ENCODE measurements around the gene MC1R. TPM values are rescaled to one million over a fixed set of nuclear protein-coding genes. Genes with fewer than 3 reads are reported as not detected.

The MC1R gene
- polyA plus RNA-seq, 1 donor = 9.4 TPM

GRCh38 chr16:89881368-89881730, 37.3 kb upstream of the MC1R start:
- Histone ChIP-seq H3K27me3 (ENCODE audit: control insufficient read depth, insufficient read depth, low read length) (no peaks in the 10 kb centered on the region), H3K36me3 (ENCODE audit: control insufficient read depth, insufficient read depth, low read length) (peaks cover 64% of the 10 kb centered on the region), H3K4me1 (ENCODE audit: control insufficient read depth, insufficient read depth, low read length) (no peaks in the 10 kb centered on the region), H3K27ac (ENCODE audit: low read length) (no peak overlapping the region), H3K9me3 (ENCODE audit: control insufficient read depth, low read depth, low read length) (no peaks in the 10 kb centered on the region), H3K4me3 (ENCODE audit: low read length) (no peak overlapping the region)
- DNase-seq = no peak
- WGBS (ENCODE audit: insufficient coverage, low lambda C conversion rate) = 93% methylated on average over 3 of the region's 6 CpGs

- Histone ChIP-seq H3K9me3 (ENCODE audit: control insufficient read depth, low read depth, low read length) (no peaks in the 10 kb centered on the region), H3K4me3 (ENCODE audit: low read length) (no peak overlapping the region), H3K36me3 (ENCODE audit: control insufficient read depth, insufficient read depth, low read length) (peaks cover 74% of the 10 kb centered on the region), H3K27ac (ENCODE audit: low read length) (no peak overlapping the region), H3K27me3 (ENCODE audit: control insufficient read depth, insufficient read depth, low read length) (no peaks in the 10 kb centered on the region), H3K4me1 (ENCODE audit: control insufficient read depth, insufficient read depth, low read length) (no peaks in the 10 kb centered on the region)
- no CpG with 5 or more reads among the region's 28 CpGs for WGBS (ENCODE audit: insufficient coverage, low lambda C conversion rate)
- DNase-seq = no peak
Observed at GRCh38 chr16:89883346-89884040, 35.2 kb upstream of the MC1R start.

- H3K27me3 ChIP-seq (ENCODE audit: control insufficient read depth, insufficient read depth, low read length) = no peaks in the 10 kb centered on the region
- H3K36me3 ChIP-seq (ENCODE audit: control insufficient read depth, insufficient read depth, low read length) = peaks cover 71% of the 10 kb centered on the region
- DNase-seq = no peak
- H3K4me3 ChIP-seq (ENCODE audit: low read length) = no peak overlapping the region
- H3K9me3 ChIP-seq (ENCODE audit: control insufficient read depth, low read depth, low read length) = no peaks in the 10 kb centered on the region
- no peak overlapping the region for H3K27ac ChIP-seq (ENCODE audit: low read length)
- no peaks in the 10 kb centered on the region for H3K4me1 ChIP-seq (ENCODE audit: control insufficient read depth, insufficient read depth, low read length)
- no CpG with 5 or more reads among the region's 8 CpGs for WGBS (ENCODE audit: insufficient coverage, low lambda C conversion rate)
Observed at GRCh38 chr16:89884041-89884421, 34.6 kb upstream of the MC1R start.

- DNase-seq = no peak
- H3K4me1 ChIP-seq (ENCODE audit: control insufficient read depth, insufficient read depth, low read length) = no peaks in the 10 kb centered on the region
- no peak overlapping the region for H3K4me3 ChIP-seq (ENCODE audit: low read length)
- H3K27ac ChIP-seq (ENCODE audit: low read length) = no peak overlapping the region
- no peaks in the 10 kb centered on the region for H3K9me3 ChIP-seq (ENCODE audit: control insufficient read depth, low read depth, low read length)
- 83% methylated on average over 1 of the region's 14 CpGs for WGBS (ENCODE audit: insufficient coverage, low lambda C conversion rate)
- H3K27me3 ChIP-seq (ENCODE audit: control insufficient read depth, insufficient read depth, low read length) = no peaks in the 10 kb centered on the region
- peaks cover 77% of the 10 kb centered on the region for H3K36me3 ChIP-seq (ENCODE audit: control insufficient read depth, insufficient read depth, low read length)
Observed at GRCh38 chr16:89887243-89887642, 31.4 kb upstream of the MC1R start.

GRCh38 chr16:89890200-89890599, 28.5 kb upstream of the MC1R start:
- H3K27ac ChIP-seq (ENCODE audit: low read length) = no peak overlapping the region
- H3K4me3 ChIP-seq (ENCODE audit: low read length) = no peak overlapping the region
- H3K9me3 ChIP-seq (ENCODE audit: control insufficient read depth, low read depth, low read length) = no peaks in the 10 kb centered on the region
- no peaks in the 10 kb centered on the region for H3K27me3 ChIP-seq (ENCODE audit: control insufficient read depth, insufficient read depth, low read length)
- peaks cover 78% of the 10 kb centered on the region for H3K36me3 ChIP-seq (ENCODE audit: control insufficient read depth, insufficient read depth, low read length)
- no peak for DNase-seq
- no peaks in the 10 kb centered on the region for H3K4me1 ChIP-seq (ENCODE audit: control insufficient read depth, insufficient read depth, low read length)
- WGBS (ENCODE audit: insufficient coverage, low lambda C conversion rate) = no CpG with 5 or more reads among the region's 9 CpGs

GRCh38 chr16:89890886-89891657, 27.6 kb upstream of the MC1R start:
- H3K27me3 ChIP-seq (ENCODE audit: control insufficient read depth, insufficient read depth, low read length) = no peaks in the 10 kb centered on the region
- H3K27ac ChIP-seq (ENCODE audit: low read length) = no peak overlapping the region
- H3K4me3 ChIP-seq (ENCODE audit: low read length) = no peak overlapping the region
- no peaks in the 10 kb centered on the region for H3K9me3 ChIP-seq (ENCODE audit: control insufficient read depth, low read depth, low read length)
- peaks cover 80% of the 10 kb centered on the region for H3K36me3 ChIP-seq (ENCODE audit: control insufficient read depth, insufficient read depth, low read length)
- H3K4me1 ChIP-seq (ENCODE audit: control insufficient read depth, insufficient read depth, low read length) = no peaks in the 10 kb centered on the region
- no CpG with 5 or more reads among the region's 16 CpGs for WGBS (ENCODE audit: insufficient coverage, low lambda C conversion rate)
- DNase-seq = no peak

GRCh38 chr16:89892055-89892630, 26.5 kb upstream of the MC1R start:
- no CpG with 5 or more reads among the region's 18 CpGs for WGBS (ENCODE audit: insufficient coverage, low lambda C conversion rate)
- no peaks in the 10 kb centered on the region for H3K9me3 ChIP-seq (ENCODE audit: control insufficient read depth, low read depth, low read length)
- no peak for DNase-seq
- no peak overlapping the region for H3K4me3 ChIP-seq (ENCODE audit: low read length)
- peaks cover 82% of the 10 kb centered on the region for H3K36me3 ChIP-seq (ENCODE audit: control insufficient read depth, insufficient read depth, low read length)
- no peaks in the 10 kb centered on the region for H3K27me3 ChIP-seq (ENCODE audit: control insufficient read depth, insufficient read depth, low read length)
- H3K4me1 ChIP-seq (ENCODE audit: control insufficient read depth, insufficient read depth, low read length) = no peaks in the 10 kb centered on the region
- no peak overlapping the region for H3K27ac ChIP-seq (ENCODE audit: low read length)

GRCh38 chr16:89892635-89893034, 26.0 kb upstream of the MC1R start:
- peaks cover 82% of the 10 kb centered on the region for H3K36me3 ChIP-seq (ENCODE audit: control insufficient read depth, insufficient read depth, low read length)
- H3K27ac ChIP-seq (ENCODE audit: low read length) = no peak overlapping the region
- DNase-seq = no peak
- no CpG with 5 or more reads among the region's 9 CpGs for WGBS (ENCODE audit: insufficient coverage, low lambda C conversion rate)
- H3K4me3 ChIP-seq (ENCODE audit: low read length) = no peak overlapping the region
- no peaks in the 10 kb centered on the region for H3K4me1 ChIP-seq (ENCODE audit: control insufficient read depth, insufficient read depth, low read length)
- no peaks in the 10 kb centered on the region for H3K9me3 ChIP-seq (ENCODE audit: control insufficient read depth, low read depth, low read length)
- H3K27me3 ChIP-seq (ENCODE audit: control insufficient read depth, insufficient read depth, low read length) = no peaks in the 10 kb centered on the region

- H3K4me1 ChIP-seq (ENCODE audit: control insufficient read depth, insufficient read depth, low read length) = no peaks in the 10 kb centered on the region
- H3K4me3 ChIP-seq (ENCODE audit: low read length) = no peak overlapping the region
- H3K36me3 ChIP-seq (ENCODE audit: control insufficient read depth, insufficient read depth, low read length) = peaks cover 87% of the 10 kb centered on the region
- H3K9me3 ChIP-seq (ENCODE audit: control insufficient read depth, low read depth, low read length) = no peaks in the 10 kb centered on the region
- no peak overlapping the region for H3K27ac ChIP-seq (ENCODE audit: low read length)
- no peak for DNase-seq
- no peaks in the 10 kb centered on the region for H3K27me3 ChIP-seq (ENCODE audit: control insufficient read depth, insufficient read depth, low read length)
- WGBS (ENCODE audit: insufficient coverage, low lambda C conversion rate) = no CpG with 5 or more reads among the region's 45 CpGs
Observed at GRCh38 chr16:89893642-89894548, 24.8 kb upstream of the MC1R start.
